Stimulated activated CD4-positive, alpha-beta T cell treated with anti-CD3 and anti-CD28 coated beads, Interleukin-1b, Interleukin-23, amount 100 ng/mL, for 1 hour (primary cell): Measurements from ENCODE around the gene CDC34.
"Not testable (repeated sequence)": the region's sequence is repeated elsewhere in the genome, so short reads cannot be mapped to it uniquely, and the experiment has no call there.

Experiments used
- DNase-seq, 2 donors: peaks; one replicate each; pipeline ENCODE4 v3.0.0-alpha.2; 2020; ENCODE audit warnings: low read depth in 2 of 2

CDC34 gene

GRCh38 chr19:573519-573825 is 41.9 kb downstream of the CDC34 start:
- no peak for DNase-seq

GRCh38 chr19:574658-575526 is 43.3 kb downstream of the CDC34 start:
- DNase-seq = no peak

- no peak for DNase-seq
These were observed 44.3 kb downstream of the CDC34 start for GRCh38 chr19:575527-576506.

- no peak for DNase-seq
These were observed 45.3 kb downstream of the CDC34 start for GRCh38 chr19:576768-577438.

- DNase-seq = no peak
These were observed 46.2 kb downstream of the CDC34 start for GRCh38 chr19:577439-578392.

- DNase-seq = no peak
These were observed 47.7 kb downstream of the CDC34 start for GRCh38 chr19:579111-579841.

GRCh38 chr19:579842-580155 is 48.2 kb downstream of the CDC34 start:
- no peak for DNase-seq

- DNase-seq = no peak
These were observed 48.8 kb downstream of the CDC34 start for GRCh38 chr19:580274-580835.

GRCh38 chr19:581399-582111 is 50.0 kb downstream of the CDC34 start:
- no peak for DNase-seq

GRCh38 chr19:582497-583197 is 51.1 kb downstream of the CDC34 start:
- DNase-seq = no peak

GRCh38 chr19:583198-583967 is 51.8 kb downstream of the CDC34 start:
- DNase-seq = no peak

GRCh38 chr19:583968-584239 is 52.3 kb downstream of the CDC34 start:
- DNase-seq = no peak

GRCh38 chr19:584240-585001 is 52.9 kb downstream of the CDC34 start:
- peak in 1 of 2 donors; percentile 40 for DNase-seq

GRCh38 chr19:585146-585545 is 53.6 kb downstream of the CDC34 start:
- not testable (repeated sequence) for DNase-seq

GRCh38 chr19:585551-586110 is 54.1 kb downstream of the CDC34 start:
- no peak for DNase-seq

- DNase-seq = peak in 1 of 2 donors; percentile 38
These were observed 56.7 kb downstream of the CDC34 start for GRCh38 chr19:588093-588740.
